Activated T-cell treated with anti-CD3 and anti-CD28 coated beads, Interleukin-2, amount 50 U/mL, for 4 hours (primary cell): Measurements from ENCODE around the gene RNASE8. TPM values are rescaled to one million over a fixed set of nuclear protein-coding genes. Genes with fewer than 3 reads are reported as not detected.
"Not testable (repeated sequence)": the region's sequence is repeated elsewhere in the genome, so short reads cannot be mapped to it uniquely, and the experiment has no call there.

Experiments used
- ATAC-seq, 2 donors: fragments of 200-7000 bp; cut with Tn5 transposase; one replicate each; pipeline ENCODE4 v1.10.0; 2021
- DNase-seq: peaks from one replicate; pipeline ENCODE4 v3.0.0-alpha.2; 2020
- H3K27me3 Mint-ChIP-seq: one replicate; pipeline ENCODE4 v1.8.0; 2021; ENCODE audit warnings: low read depth, mixed read lengths
- H3K36me3 Mint-ChIP-seq: one replicate; pipeline ENCODE4 v1.8.0; 2022; ENCODE audit warnings: mixed read lengths; ENCODE audit not compliant: insufficient read depth
- H3K4me1 Mint-ChIP-seq: one replicate; pipeline ENCODE4 v1.8.0; 2021; ENCODE audit warnings: low read depth, mixed read lengths
- H3K4me3 Mint-ChIP-seq: one replicate; pipeline ENCODE4 v1.8.0; 2021; ENCODE audit warnings: mild to moderate bottlenecking, moderate library complexity, mixed read lengths
- H3K9me3 Mint-ChIP-seq: one replicate; pipeline ENCODE4 v1.8.0; 2021; ENCODE audit warnings: mixed read lengths
- total RNA-seq, 3 donors: library from RNA; stranded (reverse); gene quantifications; one replicate each; pipeline ENCODE4 v1.2.1, GENCODE V29; 2021

The RNASE8 gene, protein sequence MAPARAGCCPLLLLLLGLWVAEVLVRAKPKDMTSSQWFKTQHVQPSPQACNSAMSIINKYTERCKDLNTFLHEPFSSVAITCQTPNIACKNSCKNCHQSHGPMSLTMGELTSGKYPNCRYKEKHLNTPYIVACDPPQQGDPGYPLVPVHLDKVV
- not detected for total RNA-seq

DNA sequence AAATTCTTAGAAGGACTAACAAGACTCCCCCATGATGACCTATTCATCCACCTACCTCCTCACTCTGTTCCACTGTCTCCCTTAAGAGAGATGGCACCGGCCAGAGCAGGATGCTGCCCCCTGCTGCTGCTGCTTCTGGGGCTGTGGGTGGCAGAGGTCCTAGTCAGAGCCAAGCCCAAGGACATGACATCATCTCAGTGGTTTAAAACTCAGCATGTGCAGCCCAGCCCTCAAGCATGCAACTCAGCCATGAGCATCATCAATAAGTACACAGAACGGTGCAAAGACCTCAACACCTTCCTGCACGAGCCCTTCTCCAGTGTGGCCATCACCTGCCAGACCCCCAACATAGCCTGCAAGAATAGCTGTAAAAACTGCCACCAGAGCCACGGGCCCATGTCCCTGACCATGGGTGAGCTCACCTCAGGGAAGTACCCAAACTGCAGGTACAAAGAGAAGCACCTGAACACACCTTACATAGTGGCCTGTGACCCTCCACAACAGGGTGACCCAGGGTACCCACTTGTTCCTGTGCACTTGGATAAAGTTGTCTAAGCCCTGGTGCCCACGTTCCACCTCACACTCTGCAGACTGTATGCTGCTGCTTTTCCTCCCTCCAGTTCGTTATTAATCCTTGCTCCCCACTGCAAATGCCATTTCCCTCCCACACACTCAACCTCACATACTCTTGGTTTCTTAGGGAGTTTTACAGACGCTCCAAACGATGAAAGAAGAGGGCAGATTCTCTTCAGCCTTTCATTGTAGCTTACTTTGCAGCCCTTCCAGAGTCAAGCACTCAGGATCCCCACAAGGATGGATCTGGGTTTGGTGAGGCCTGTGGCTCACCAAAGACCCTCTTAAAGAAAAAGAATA lies at the start of gene RNASE8:
Gene RNASE8, plus strand, starts transcription at position 20 of the 873 bp plus-strand sequence. Its CDS starts 71 bp downstream, at position 91.
- H3K27me3 Mint-ChIP-seq = peaks cover 16% of the 10 kb centered on the region
- H3K36me3 Mint-ChIP-seq = no peaks in the 10 kb centered on the region
- ATAC-seq = peak; percentile 40 to 73
- DNase-seq = no peak
- H3K4me3 Mint-ChIP-seq = no peak within 1 kb of the TSS
- H3K4me1 Mint-ChIP-seq = no peaks in the 10 kb centered on the region
- no peaks in the 10 kb centered on the region for H3K9me3 Mint-ChIP-seq

GRCh38 chr14:21009721-21010120 lies 47.9 kb upstream of the RNASE8 start:
- not testable (repeated sequence) for H3K9me3 Mint-ChIP-seq, DNase-seq, H3K36me3 Mint-ChIP-seq, H3K4me1 Mint-ChIP-seq, ATAC-seq, H3K4me3 Mint-ChIP-seq
- peaks cover 15% of the 10 kb centered on the region for H3K27me3 Mint-ChIP-seq

DNA sequence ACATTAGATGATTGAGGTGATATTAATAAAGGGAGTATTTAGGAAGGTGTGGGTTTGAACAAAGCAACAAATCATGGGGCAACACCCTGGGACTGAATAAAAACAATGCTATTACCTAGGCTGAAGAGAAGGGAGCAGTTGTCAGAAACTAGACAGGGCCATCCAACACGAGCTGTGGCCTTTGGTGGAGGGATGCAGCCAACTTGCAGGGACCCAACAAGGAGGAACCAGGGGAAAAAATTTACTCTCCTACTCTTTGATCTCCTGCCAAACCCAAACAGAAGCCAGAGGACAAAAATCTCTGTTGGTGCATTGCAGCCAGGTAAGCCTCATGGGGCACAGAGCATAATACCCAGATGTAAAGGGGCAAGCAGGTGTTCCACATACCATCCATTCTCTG lies 46.5 kb upstream of the RNASE8 start:
- Mint-ChIP-seq H3K4me1 (no peaks in the 10 kb centered on the region), H3K4me3 (no peak overlapping the region), H3K27me3 (peaks cover 15% of the 10 kb centered on the region), H3K36me3 (no peaks in the 10 kb centered on the region), H3K9me3 (no peaks in the 10 kb centered on the region)
- ATAC-seq = no peak
- no peak for DNase-seq

- ATAC-seq = peak; percentile 75 to 81
- peak; percentile 82 for DNase-seq
- Mint-ChIP-seq H3K36me3 (peaks cover 10% of the 10 kb centered on the region), H3K9me3 (no peaks in the 10 kb centered on the region), H3K4me1 (no peaks in the 10 kb centered on the region), H3K4me3 (no peak overlapping the region), H3K27me3 (peaks cover 15% of the 10 kb centered on the region)
Measured at GRCh38 chr14:21014761-21015190, 42.8 kb upstream of the RNASE8 start.

DNA sequence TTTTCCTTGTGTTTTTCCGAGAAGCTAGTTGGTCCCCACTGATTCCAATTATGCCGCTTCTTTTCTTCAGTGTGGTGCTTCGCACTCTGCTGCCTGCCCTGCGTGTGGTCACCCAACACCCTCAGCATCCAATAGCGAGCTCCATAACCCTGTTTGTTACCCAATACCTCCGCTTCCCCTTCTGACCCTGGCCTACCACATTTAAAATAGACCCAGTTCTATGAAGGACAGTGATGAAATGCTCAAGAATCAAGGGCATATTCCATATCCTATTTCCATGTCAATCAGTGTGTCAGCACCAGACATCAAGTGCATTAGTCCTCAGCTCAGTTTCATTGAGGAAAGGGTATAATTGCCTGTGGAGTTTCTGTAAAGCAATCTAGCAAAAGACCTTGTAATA lies 42.3 kb upstream of the RNASE8 start:
- Mint-ChIP-seq H3K4me1 (no peaks in the 10 kb centered on the region), H3K36me3 (peaks cover 10% of the 10 kb centered on the region), H3K27me3 (peaks cover 15% of the 10 kb centered on the region), H3K9me3 (no peaks in the 10 kb centered on the region), H3K4me3 (no peak overlapping the region)
- ATAC-seq (no peak), DNase-seq (no peak)

GRCh38 chr14:21016413-21017190 lies 41.0 kb upstream of the RNASE8 start:
- H3K9me3 Mint-ChIP-seq = no peaks in the 10 kb centered on the region
- DNase-seq = no peak
- no peak overlapping the region for H3K4me3 Mint-ChIP-seq
- peaks cover 12% of the 10 kb centered on the region for H3K36me3 Mint-ChIP-seq
- ATAC-seq = no peak
- H3K27me3 Mint-ChIP-seq = peaks cover 13% of the 10 kb centered on the region
- H3K4me1 Mint-ChIP-seq = no peaks in the 10 kb centered on the region

DNA sequence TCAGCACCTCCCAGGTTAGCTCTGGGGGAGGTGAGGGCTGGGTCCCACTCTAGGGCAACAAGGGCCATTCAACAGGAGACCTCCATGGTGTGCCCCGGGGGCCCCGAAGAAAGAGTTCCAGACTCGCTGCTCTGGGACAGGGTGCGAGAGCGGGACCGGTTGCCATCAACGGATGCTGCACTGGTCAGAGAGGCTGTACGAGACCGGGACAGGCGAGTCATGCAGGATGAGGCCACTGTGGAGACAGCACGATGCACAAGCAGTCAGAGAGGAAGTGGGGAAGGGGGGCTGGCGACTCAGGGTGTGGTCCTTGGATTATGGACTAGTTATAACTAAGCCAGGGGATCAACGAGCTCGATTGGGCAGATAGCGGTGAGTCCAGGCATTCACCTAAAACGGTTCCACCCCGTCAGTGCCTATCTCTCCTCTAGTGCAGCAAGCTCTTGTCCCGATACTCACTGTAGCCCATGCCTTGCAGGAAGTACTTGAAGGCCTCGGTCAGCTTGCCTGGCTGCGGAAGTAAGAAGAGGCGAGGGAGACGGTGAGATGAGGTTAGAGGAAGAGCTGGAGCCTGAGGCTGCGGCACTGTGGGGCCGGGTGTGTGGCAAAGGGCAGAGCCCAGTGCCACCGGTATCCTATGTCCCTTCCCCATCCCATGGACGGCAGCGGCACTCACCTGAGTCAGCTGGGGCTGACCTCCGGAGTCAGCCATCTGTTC lies 39.9 kb upstream of the RNASE8 start:
- H3K4me3 Mint-ChIP-seq = no peak overlapping the region
- no peaks in the 10 kb centered on the region for H3K9me3 Mint-ChIP-seq
- no peak for DNase-seq
- peaks cover 7% of the 10 kb centered on the region for H3K27me3 Mint-ChIP-seq
- ATAC-seq = no peak
- peaks cover 12% of the 10 kb centered on the region for H3K36me3 Mint-ChIP-seq
- peaks cover under 1% of the 10 kb centered on the region for H3K4me1 Mint-ChIP-seq

DNA sequence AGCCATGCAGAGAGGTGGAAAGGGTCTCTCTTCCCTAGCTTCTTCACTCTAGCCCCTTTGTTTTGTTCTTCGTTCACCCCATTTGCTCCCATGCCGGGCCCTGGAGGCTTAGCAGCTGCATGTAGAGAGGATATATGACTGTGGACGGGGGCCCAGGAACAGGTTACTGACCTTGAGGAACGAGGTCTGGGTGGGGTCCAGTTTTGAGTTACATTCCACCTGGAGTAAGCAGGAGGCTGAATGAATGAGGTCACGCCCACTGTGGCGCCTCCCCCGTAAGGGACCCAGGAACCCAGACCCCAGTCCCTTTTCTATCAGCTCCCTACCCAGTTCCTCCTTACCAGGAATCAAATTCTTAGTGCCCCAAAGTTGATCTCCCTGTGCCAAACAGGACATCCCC lies 39.3 kb upstream of the RNASE8 start:
- no peaks in the 10 kb centered on the region for H3K9me3 Mint-ChIP-seq
- H3K4me3 Mint-ChIP-seq = no peak overlapping the region
- H3K36me3 Mint-ChIP-seq = peaks cover 12% of the 10 kb centered on the region
- peaks cover 6% of the 10 kb centered on the region for H3K4me1 Mint-ChIP-seq
- ATAC-seq = no peak
- DNase-seq = no peak
- peaks cover 3% of the 10 kb centered on the region for H3K27me3 Mint-ChIP-seq

DNA sequence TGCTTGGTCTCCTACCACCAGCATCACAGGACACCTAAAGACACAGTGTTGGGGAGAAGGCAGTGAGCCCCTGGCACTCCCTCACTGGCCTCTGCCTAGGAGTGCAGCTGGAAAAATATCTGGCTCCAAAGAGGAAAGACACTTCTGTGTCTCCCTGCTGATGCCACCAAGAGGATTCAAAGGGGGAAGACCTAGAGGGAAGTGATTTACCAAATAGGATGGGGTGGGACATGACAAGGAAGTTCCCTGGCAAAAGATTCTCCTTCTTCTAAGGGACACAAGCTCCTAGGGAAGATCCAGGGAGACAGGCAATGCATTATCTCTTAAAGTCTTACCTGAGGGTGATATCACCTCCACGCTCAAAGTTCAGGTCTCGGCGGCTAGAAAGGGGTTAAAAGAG lies 38.8 kb upstream of the RNASE8 start:
- Mint-ChIP-seq H3K4me3 (no peak overlapping the region), H3K4me1 (peaks cover 10% of the 10 kb centered on the region), H3K27me3 (peaks cover 2% of the 10 kb centered on the region), H3K36me3 (peaks cover 12% of the 10 kb centered on the region), H3K9me3 (no peaks in the 10 kb centered on the region)
- DNase-seq = no peak
- ATAC-seq = no peak

GRCh38 chr14:21019366-21019765 lies 38.3 kb upstream of the RNASE8 start:
- Mint-ChIP-seq H3K36me3 (peaks cover 12% of the 10 kb centered on the region), H3K4me1 (peaks cover 15% of the 10 kb centered on the region), H3K27me3 (no peaks in the 10 kb centered on the region), H3K4me3 (no peak overlapping the region), H3K9me3 (no peaks in the 10 kb centered on the region)
- ATAC-seq (no peak), DNase-seq (no peak)

DNA sequence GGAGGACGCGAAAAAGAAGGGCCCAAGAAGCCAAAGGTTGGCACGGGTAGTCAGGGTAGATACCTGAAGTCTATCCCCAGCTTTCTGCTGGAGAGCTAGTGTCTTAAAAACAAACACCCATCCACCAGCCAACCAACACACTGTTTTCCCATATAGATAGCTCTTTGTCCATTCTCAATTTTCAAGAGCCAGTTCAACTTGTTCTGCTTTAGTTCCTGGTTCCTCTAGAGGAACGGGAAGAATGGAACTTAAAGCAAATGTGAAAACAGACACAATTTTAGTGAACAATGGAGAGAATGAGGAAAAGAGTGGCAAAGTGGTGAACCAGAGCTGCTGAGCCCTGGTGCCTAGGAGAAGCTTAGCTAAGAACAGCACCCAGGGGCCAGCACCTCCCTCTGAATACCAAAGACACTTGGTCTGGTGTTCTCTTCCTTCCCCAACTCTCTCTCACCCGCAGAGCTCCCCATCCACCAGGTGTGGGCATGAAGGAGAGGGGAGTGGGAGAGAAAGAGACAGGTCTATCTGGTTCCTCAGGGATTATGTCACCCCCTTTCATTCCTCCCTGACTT lies 36.6 kb upstream of the RNASE8 start:
- Mint-ChIP-seq H3K4me3 (no peak overlapping the region), H3K27me3 (no peaks in the 10 kb centered on the region), H3K36me3 (peaks cover 12% of the 10 kb centered on the region), H3K4me1 (peaks cover 19% of the 10 kb centered on the region), H3K9me3 (no peaks in the 10 kb centered on the region)
- ATAC-seq = no peak
- DNase-seq = no peak

- Mint-ChIP-seq H3K9me3 (no peaks in the 10 kb centered on the region), H3K36me3 (peaks cover 9% of the 10 kb centered on the region), H3K4me3 (peak overlapping the region; percentile 48), H3K27me3 (no peaks in the 10 kb centered on the region), H3K4me1 (peaks cover 19% of the 10 kb centered on the region)
- DNase-seq (no peak), ATAC-seq (no peak)
Measured at GRCh38 chr14:21022686-21023085, 34.9 kb upstream of the RNASE8 start.

- DNase-seq (no peak), ATAC-seq (no peak)
- Mint-ChIP-seq H3K9me3 (no peaks in the 10 kb centered on the region), H3K27me3 (no peaks in the 10 kb centered on the region), H3K36me3 (peaks cover 9% of the 10 kb centered on the region), H3K4me3 (peak overlapping the region; percentile 81), H3K4me1 (peaks cover 19% of the 10 kb centered on the region)
Measured at GRCh38 chr14:21023174-21023573, 34.4 kb upstream of the RNASE8 start.
